ENCODE data around the gene PLD4.

- no peak for TF ChIP-seq ARID1B (IDR thresholded peaks at IDR 0.05)
- TF ChIP-seq HMBOX1 (IDR thresholded peaks at IDR 0.05) = no peak
- TF ChIP-seq POLR2A (conservative IDR thresholded peaks at IDR 0.05) = no peak
- no peak for TF ChIP-seq CHD1 (IDR thresholded peaks at IDR 0.05; ENCODE audit: low read length)
- TF ChIP-seq ZNF431 (CRISPR knock-in tag; IDR thresholded peaks at IDR 0.05) = no peak
- TF ChIP-seq ZNF134 (CRISPR knock-in tag; conservative IDR thresholded peaks at IDR 0.05) = no peak
- TF ChIP-seq EP300 (IDR thresholded peaks at IDR 0.05; ENCODE audit: low read length) = no peak
- TF ChIP-seq ZNF785 (CRISPR knock-in tag; IDR thresholded peaks at IDR 0.05) = no peak
- no peak for TF ChIP-seq ATF7 (IDR thresholded peaks at IDR 0.05)
- no peak for TF ChIP-seq POLR2AphosphoS5 (IDR thresholded peaks at IDR 0.05; ENCODE audit: control insufficient read depth, insufficient read depth, low read depth, low read length)
- no peak for TF ChIP-seq FOS (IDR thresholded peaks at IDR 0.05; ENCODE audit: extremely low read depth, insufficient read length)
- no peak for TF ChIP-seq ESRRA (IDR thresholded peaks at IDR 0.05; ENCODE audit: borderline replicate concordance, low read depth)
- no peak for TF ChIP-seq ZNF274 (IDR thresholded peaks at IDR 0.05; ENCODE audit: borderline replicate concordance, low read depth, low read length)
- no peak for TF ChIP-seq SMAD4 (CRISPR knock-in tag; conservative IDR thresholded peaks at IDR 0.05)
Measured at GRCh38 chr14:104967386-104968152, 42.9 kb downstream of the PLD4 start.
